GM12873 (cell line): ENCODE measurements around the gene SLC38A1.

Experiments used
- TF ChIP-seq, protein P1 (sequence below): IDR thresholded peaks from 2 replicates; pipeline ENCODE4 v1.5.1; 2012; ENCODE audit warnings: low read depth, mild to moderate bottlenecking, moderate library complexity, low read length, control low read depth; ENCODE audit not compliant: insufficient read depth; ENCODE audit errors: missing control alignments

SLC38A1 gene

DNA sequence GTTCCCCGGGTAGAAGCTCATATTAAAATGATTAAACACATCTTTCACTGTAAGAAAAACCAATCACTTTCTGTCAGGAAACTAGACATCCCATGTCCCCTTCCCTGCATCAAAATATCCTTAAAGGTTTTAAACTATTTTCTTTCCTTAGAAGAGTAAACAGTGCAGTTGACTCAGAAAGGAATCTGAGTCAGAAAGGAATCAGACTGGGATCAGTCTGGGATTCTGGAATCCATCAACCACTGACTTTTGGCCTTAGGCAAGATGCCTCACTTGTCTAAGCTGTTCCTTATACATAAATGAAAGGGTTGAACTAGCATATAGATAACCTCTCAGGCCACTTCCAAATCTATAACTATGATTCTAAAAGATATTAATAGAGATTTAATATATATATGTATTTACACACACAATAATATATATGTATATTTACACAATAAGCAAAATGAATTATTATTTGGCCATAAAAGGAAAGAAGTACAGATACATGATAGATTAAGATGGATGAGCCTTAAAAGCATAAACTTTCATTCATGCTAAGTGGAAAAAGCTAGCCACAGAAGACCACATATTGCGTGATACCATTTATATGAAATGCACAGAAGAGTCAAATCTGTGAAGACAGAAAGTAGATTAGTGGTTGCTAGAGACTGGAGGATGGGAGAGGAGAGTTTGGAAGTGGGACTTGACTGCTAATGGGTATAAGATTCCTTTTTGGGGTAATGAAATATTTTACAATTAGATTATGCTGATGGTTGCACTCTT, 114.4 kb downstream of the SLC38A1 start:
- TF ChIP-seq, protein P1, sequence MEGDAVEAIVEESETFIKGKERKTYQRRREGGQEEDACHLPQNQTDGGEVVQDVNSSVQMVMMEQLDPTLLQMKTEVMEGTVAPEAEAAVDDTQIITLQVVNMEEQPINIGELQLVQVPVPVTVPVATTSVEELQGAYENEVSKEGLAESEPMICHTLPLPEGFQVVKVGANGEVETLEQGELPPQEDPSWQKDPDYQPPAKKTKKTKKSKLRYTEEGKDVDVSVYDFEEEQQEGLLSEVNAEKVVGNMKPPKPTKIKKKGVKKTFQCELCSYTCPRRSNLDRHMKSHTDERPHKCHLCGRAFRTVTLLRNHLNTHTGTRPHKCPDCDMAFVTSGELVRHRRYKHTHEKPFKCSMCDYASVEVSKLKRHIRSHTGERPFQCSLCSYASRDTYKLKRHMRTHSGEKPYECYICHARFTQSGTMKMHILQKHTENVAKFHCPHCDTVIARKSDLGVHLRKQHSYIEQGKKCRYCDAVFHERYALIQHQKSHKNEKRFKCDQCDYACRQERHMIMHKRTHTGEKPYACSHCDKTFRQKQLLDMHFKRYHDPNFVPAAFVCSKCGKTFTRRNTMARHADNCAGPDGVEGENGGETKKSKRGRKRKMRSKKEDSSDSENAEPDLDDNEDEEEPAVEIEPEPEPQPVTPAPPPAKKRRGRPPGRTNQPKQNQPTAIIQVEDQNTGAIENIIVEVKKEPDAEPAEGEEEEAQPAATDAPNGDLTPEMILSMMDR = no peak

DNA sequence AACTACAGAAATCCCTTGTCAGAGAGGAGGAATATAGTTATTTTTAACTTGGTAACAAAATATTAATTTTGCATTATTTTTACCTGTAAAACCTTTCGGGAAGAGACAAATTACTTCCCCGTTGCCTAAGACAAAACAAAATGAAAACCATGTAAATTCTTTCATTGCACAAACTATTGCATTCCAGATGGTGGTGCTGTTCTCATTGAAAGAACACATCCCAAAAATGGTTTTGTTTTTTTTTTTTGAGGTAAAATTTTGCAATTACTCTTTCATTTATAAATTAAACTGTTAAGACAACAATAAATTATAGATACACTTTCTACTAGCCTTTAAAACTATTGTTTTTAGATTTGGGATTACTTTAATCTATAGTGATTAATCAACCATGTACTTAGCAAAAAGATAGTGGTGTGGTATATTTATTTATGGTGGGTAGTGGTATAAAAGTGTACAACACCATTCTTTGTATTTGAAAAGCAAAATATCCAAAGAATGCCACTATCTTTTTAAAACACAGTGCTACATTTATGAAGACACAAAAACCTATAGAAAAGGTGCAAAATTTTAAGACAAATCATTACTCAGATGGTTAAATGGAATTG, 115.5 kb downstream of the SLC38A1 start:
- TF ChIP-seq, protein P1 = peak; percentile 59

DNA sequence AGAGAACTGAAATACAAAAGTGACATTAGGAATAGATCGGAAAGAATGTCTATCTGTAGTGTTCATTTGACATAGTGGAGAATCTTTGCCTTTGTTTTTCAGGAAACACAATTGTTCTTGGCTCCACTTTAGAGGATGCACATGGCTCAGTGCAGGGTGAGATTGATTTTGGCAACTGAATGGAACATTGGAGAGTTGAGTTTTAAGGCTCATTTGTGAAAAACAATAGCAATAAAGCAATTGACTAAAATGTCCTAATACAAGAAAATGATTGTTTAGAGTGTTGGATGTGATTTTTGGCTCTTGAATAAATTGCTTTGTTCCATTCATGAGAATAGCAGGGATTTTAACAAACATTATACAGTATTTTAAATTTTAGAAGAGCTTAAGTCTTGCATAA, 116.4 kb downstream of the SLC38A1 start:
- TF ChIP-seq, protein P1 = no peak

GRCh38 chr12:46150735-46151134, 118.1 kb downstream of the SLC38A1 start:
- TF ChIP-seq, protein P1 = no peak

GRCh38 chr12:46149905-46150304, 118.9 kb downstream of the SLC38A1 start:
- TF ChIP-seq, protein P1 = no peak

DNA sequence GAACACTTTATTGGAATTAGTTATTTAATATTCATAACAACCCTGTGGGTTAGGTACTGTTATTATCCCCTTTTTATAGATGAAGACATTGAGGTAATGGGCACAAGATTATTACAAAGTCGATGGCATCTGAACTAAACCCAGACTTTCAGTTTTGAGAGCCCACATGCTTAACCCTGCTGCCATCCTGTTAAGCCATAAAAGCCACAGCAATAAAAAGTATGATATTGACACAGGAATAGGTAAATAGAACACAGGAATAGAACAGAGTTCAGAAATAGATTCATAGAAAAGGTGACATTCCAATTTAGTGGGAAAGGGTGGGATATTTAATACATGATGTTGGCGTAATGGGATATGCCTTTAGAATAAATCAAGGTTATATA, 119.8 kb downstream of the SLC38A1 start:
- TF ChIP-seq, protein P1 = no peak

DNA sequence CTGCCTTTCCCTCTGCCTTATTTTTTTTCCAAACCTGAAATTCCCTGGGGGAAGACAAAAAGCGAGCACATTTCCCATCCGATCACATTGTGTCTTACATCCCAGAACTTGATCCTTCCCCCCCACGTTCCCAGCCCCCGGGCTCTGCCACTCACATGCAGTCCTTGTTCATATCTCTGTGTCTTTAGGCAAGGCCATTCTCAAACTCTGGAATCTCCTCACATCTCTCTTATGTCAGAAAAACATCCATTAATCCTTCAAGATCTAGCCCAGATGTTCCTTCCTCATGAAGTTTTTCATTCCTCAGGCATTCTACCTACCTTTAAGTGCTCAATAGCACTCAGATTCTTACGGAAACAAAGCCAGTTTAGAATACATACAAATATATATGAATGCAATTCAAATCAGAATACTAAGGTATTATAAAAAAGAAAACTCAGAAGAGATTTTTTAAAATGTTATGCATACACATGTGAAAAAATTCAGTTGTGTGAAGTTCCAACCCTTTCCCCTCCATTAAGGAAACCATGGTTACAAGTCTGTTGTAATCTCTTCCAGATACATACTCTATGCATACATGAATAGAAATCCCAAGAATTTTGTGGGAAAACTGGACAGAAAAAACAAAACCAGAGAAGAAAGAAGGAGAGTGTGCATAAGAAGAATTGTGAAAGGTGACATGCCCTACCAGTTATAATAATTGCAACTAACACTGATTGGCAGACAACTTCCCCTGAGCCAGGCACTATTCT, 120.3 kb downstream of the SLC38A1 start:
- TF ChIP-seq, protein P1 = no peak
